K562 (cell line): Measurements from ENCODE around the gene TRMT2A. TPM values are rescaled to one million over a fixed set of nuclear protein-coding genes. Genes with fewer than 3 reads are reported as not detected.
A peak's percentile ranks its signal among the peaks of the same experiment; 100 is the strongest.

Experiments
- ATAC-seq: fragments of 200-7000 bp; cut with Tn5 transposase; 3 replicates; pipeline ENCODE4 v1.9.1; 2020; ENCODE audit warnings: moderate library complexity
- BruUV-seq: library from RNA; stranded (reverse); fragments of 400-500 nt; replicated peaks from 2 replicates; lab custom pipeline; 2021; lab: Mats Ljungman, UMichigan
- CTCF ChIA-PET: fragments of 300-600 bp; formaldehyde crosslinking; extraction: SDS; loops from one replicate; lab custom pipeline; 2021; ENCODE audit warnings: low intra/inter-chr PET ratio; lab: Yijun Ruan, JAX
- POLR2A ChIA-PET: fragments of 300-600, 350-650 bp; sonication (Branson Sonifier 250); formaldehyde crosslinking; extraction: SDS; loops from one replicate; lab custom pipeline; 2021; ENCODE audit warnings: antibody characterized with exemption, inconsistent platforms; lab: Yijun Ruan, JAX
- DNase-seq, 4 experiments: peaks; one replicate each; pipeline versions ENCODE4 v3.0.0 to v3.0.0-alpha.2; 2011 to 2018; ENCODE audit warnings: low spot score in 3 of 4, mixed read lengths in 3 of 4; ENCODE audit errors: extremely low read depth in 1 of 4
- FAIRE-seq: peaks from 2 replicates; lab custom pipeline; 2011; peaks lifted over from hg19 to GRCh38; lab: Jason Lieb, UNC
- H2AFZ ChIP-seq: 2 replicates; pipeline ENCODE4 v1.6.0; 2011; ENCODE audit warnings: low read depth, low read length, control low read depth, inconsistent platforms
- H3K27ac ChIP-seq: fragments of 200-600 bp; 3 replicates; pipeline ENCODE4 v1.8.0; 2011; ENCODE audit warnings: low read depth, mild to moderate bottlenecking, control low read depth, inconsistent platforms, low read length, moderate library complexity, mixed read lengths; ENCODE audit errors: extremely low read depth
- H3K27me3 ChIP-seq, 2 experiments: fragments of 300-600 bp in 1 of 2; 2 replicates in 1 of 2; 3 replicates in 1 of 2; pipeline versions ENCODE4 v1.6.0 to v1.8.0; 2011; ENCODE audit warnings: inconsistent platforms in 2 of 2, low read length in 2 of 2, mild to moderate bottlenecking in 1 of 2, mixed read lengths in 1 of 2, moderate library complexity in 1 of 2; ENCODE audit not compliant: control insufficient read depth in 2 of 2, insufficient read depth in 2 of 2
- H3K36me3 ChIP-seq: fragments of 300-600 bp; 3 replicates; pipeline ENCODE4 v1.8.0; 2011; ENCODE audit warnings: mild to moderate bottlenecking, low read length, inconsistent platforms; ENCODE audit not compliant: control insufficient read depth, insufficient read depth
- H3K4me1 ChIP-seq, 2 experiments: fragments of 200-600 bp in 1 of 2; replicated peaks in 1 of 2; 2 replicates in 1 of 2; 3 replicates in 1 of 2; pipeline versions ENCODE4 v1.5.1 to v1.8.0; 2011; ENCODE audit warnings: inconsistent platforms in 2 of 2, low read length in 2 of 2, mild to moderate bottlenecking in 1 of 2, mixed read lengths in 1 of 2, moderate library complexity in 1 of 2; ENCODE audit not compliant: control insufficient read depth in 2 of 2, insufficient read depth in 2 of 2
- H3K4me2 ChIP-seq: 2 replicates; pipeline ENCODE4 v1.6.1; 2011; ENCODE audit warnings: low read length, control low read depth, inconsistent platforms, mixed read lengths; ENCODE audit not compliant: insufficient read depth
- H3K4me3 ChIP-seq: fragments of 200-600 bp; sonication (generic), shearing (Covaris generic); 2 replicates; pipeline ENCODE4 v1.5.1; 2016; ENCODE audit warnings: control low read depth, inconsistent platforms
- H3K79me2 ChIP-seq: fragments of 200-600 bp; 3 replicates; pipeline ENCODE4 v1.8.0; 2011; ENCODE audit warnings: low read length, inconsistent platforms; ENCODE audit not compliant: control insufficient read depth, insufficient read depth
- H3K9ac ChIP-seq, 2 experiments: 2 replicates each; pipeline versions ENCODE4 v1.6.0 to v1.6.1; 2011; ENCODE audit warnings: low read depth in 2 of 2, low read length in 2 of 2, control low read depth in 1 of 2, inconsistent platforms in 1 of 2, mild to moderate bottlenecking in 1 of 2, mixed read lengths in 1 of 2; ENCODE audit not compliant: insufficient read depth in 1 of 2
- H3K9me1 ChIP-seq: one replicate; pipeline ENCODE4 v1.6.0; 2011; ENCODE audit warnings: inconsistent platforms, mild to moderate bottlenecking, low read length, moderate library complexity; ENCODE audit not compliant: control insufficient read depth, insufficient read depth
- H3K9me3 ChIP-seq: replicated peaks from 2 replicates; pipeline ENCODE4 v1.5.1; 2011; ENCODE audit warnings: low read depth, low read length, inconsistent platforms; ENCODE audit not compliant: control insufficient read depth, insufficient read depth
- H4K20me1 ChIP-seq: replicated peaks from 2 replicates; pipeline ENCODE4 v1.6.1; 2011; ENCODE audit warnings: low read length, inconsistent platforms, mixed read lengths; ENCODE audit not compliant: control insufficient read depth, insufficient read depth
- ARID1B ChIP-seq: fragments of 450-650 bp; IDR thresholded peaks from 2 replicates; pipeline ENCODE4 v1.6.1; 2016; ENCODE audit warnings: antibody characterized with exemption, mild to moderate bottlenecking, inconsistent platforms
- FOXA1 ChIP-seq: fragments of 450-650 bp; IDR thresholded peaks from 2 replicates; pipeline ENCODE4 v1.6.1; 2016; ENCODE audit warnings: mild to moderate bottlenecking, borderline replicate concordance
- GTF2F1 ChIP-seq: IDR thresholded peaks from 2 replicates; pipeline ENCODE4 v1.6.1; 2011; ENCODE audit warnings: low read depth, low read length, improper control_type of control experiment
- HES1 ChIP-seq: fragments of 450-650 bp; IDR thresholded peaks from 2 replicates; pipeline ENCODE4 v1.6.1; 2016; ENCODE audit warnings: low read depth, mild to moderate bottlenecking, moderate library complexity
- HMGN3 ChIP-seq: IDR thresholded peaks from 2 replicates; pipeline ENCODE4 v1.6.1; 2011; ENCODE audit warnings: borderline replicate concordance, low read depth, mild to moderate bottlenecking, mixed read lengths, low read length; ENCODE audit not compliant: insufficient read length; ENCODE audit errors: extremely low read depth
- KLF16 ChIP-seq: IDR thresholded peaks from 2 replicates; pipeline ENCODE4 v1.6.1; 2016; ENCODE audit warnings: antibody characterized with exemption
- PHB ChIP-seq: fragments of 250-450 bp; sonication (Bioruptor Pico); IDR thresholded peaks from 2 replicates; pipeline ENCODE4 v1.5.0; 2021
- POLR2A ChIP-seq: fragments of 450-650 bp; conservative IDR thresholded peaks from 2 replicates; pipeline ENCODE4 v1.6.1; 2016
- POLR2AphosphoS5 ChIP-seq: IDR thresholded peaks from 2 replicates; pipeline ENCODE4 v1.6.1; 2011; ENCODE audit warnings: mild to moderate bottlenecking, low read depth, low read length, moderate library complexity; ENCODE audit not compliant: control insufficient read depth, insufficient read depth
- POLR2B ChIP-seq: fragments of 450-650 bp; IDR thresholded peaks from 2 replicates; pipeline ENCODE4 v1.6.1; 2018; ENCODE audit warnings: low read depth; ENCODE audit not compliant: partially characterized antibody
- POLR2G ChIP-seq: fragments of 200-400 bp; formaldehyde crosslinking; IDR thresholded peaks from 2 replicates; pipeline ENCODE4 v1.6.1; 2017; ENCODE audit warnings: low read depth, mild to moderate bottlenecking, antibody characterized with exemption, low read length, moderate library complexity
- TCF7L2 ChIP-seq: fragments of 150-350 bp; IDR thresholded peaks from 2 replicates; pipeline ENCODE4 v1.6.1; 2016; ENCODE audit warnings: low read depth, mild to moderate bottlenecking, low read length, moderate library complexity
- WHSC1 ChIP-seq: IDR thresholded peaks from one replicate; pipeline ENCODE4 v1.6.1; 2012; ENCODE audit warnings: low read length, control low read depth, inconsistent platforms
- WGBS: fragments of 100-300 bp; shearing (Covaris generic); methylation state at CpG from one replicate; pipeline ENCODE4 v1.1.6; 2016; ENCODE audit warnings: low coverage, mixed read lengths; ENCODE audit not compliant: insufficient coverage; ENCODE audit errors: missing lambda C conversion rate; 5-methylcytosine and 5-hydroxymethylcytosine counted together
- in situ Hi-C: fragments of 300-500 bp; cut with MboI; formaldehyde crosslinking; loops from 4 replicates; pipeline ENCODE4 v1.15.0; 2018; ENCODE audit warnings: inconsistent platforms, mixed read lengths
- intact Hi-C: fragments of 100-400 bp; cut with micrococcal nuclease; formaldehyde crosslinking; loops from 2 replicates; pipeline ENCODE4 v1.14.2; 2022
- polyA plus RNA-seq, 8 experiments: library from polyadenylated mRNA; depleted of rRNA in 4 of 8; stranded (reverse) in 5 of 8; unstranded in 3 of 8; fragments of >200 nt; fragmentation: Nextera tagmentation in 2 of 8; fragmentation: Illumina TruSeq in 1 of 8; extraction: Ambion mirVana in 2 of 8; extraction: Trizol in 1 of 8; gene quantifications; 2 replicates each; pipeline versions ENCODE4 v1.2.1 to v1.2.3, GENCODE V29; 2011 to 2014; ENCODE audit warnings: inconsistent platforms in 1 of 8, missing spikeins in 1 of 8
- total RNA-seq, 7 experiments: library from RNA; depleted of rRNA in 6 of 7; stranded (reverse); fragments of >200 nt in 6 of 7; fragmentation: Illumina TruSeq in 2 of 7; extraction: Trizol in 2 of 7; gene quantifications; 2 replicates each; pipeline versions ENCODE4 v1.2.1 to v1.2.3, GENCODE V29; 2011 to 2021; ENCODE audit warnings: low replicate concordance in 1 of 7
- TF ChIP-seq, protein P1 (sequence below): fragments of 250-450 bp; sonication (Bioruptor Pico); IDR thresholded peaks from 2 replicates; pipeline ENCODE4 v1.4.0; 2020
- TF ChIP-seq, protein P2 (sequence below): sonication (generic); formaldehyde crosslinking; IDR thresholded peaks from 2 replicates; pipeline ENCODE4 v1.8.1; 2023; ENCODE audit warnings: mild to moderate bottlenecking, missing genetic modification reagents
- TF ChIP-seq, protein P3 (sequence below), 2 experiments: fragments of 450-650 bp in 1 of 2; sonication (generic) in 1 of 2; formaldehyde crosslinking in 1 of 2; IDR thresholded peaks in 1 of 2; conservative IDR thresholded peaks in 1 of 2; 2 replicates each; pipeline versions ENCODE4 v1.6.1 to v1.8.1; 2016 to 2023; ENCODE audit warnings: mild to moderate bottlenecking in 2 of 2, moderate library complexity in 2 of 2, inconsistent platforms in 1 of 2, missing genetic modification reagents in 1 of 2

Gene TRMT2A
- total and polyA plus RNA-seq, 9 of the 15 experiments (the other 6 are each of a cell fraction or from before 2014, with no cell fraction given), result 1.6 to 265 (median 140) TPM

- DNase-seq, result no peak
Measured at GRCh38 chr22:20065896-20066616, 51.0 kb downstream of the TRMT2A start.

More at GRCh38 chr22:20065896-20066616, 51.0 kb downstream of the TRMT2A start:
- in situ Hi-C loops, result no loop called here
- FAIRE-seq (no peak), ATAC-seq (peak; percentile 8)
- CTCF ChIA-PET, result no interaction called here
- peaks cover 16 to 55% of the 10 kb centered on the region in 2 experiments for H3K4me1 ChIP-seq
- H3K36me3 ChIP-seq, result peaks cover 40% of the 10 kb centered on the region
- peak overlapping the region in 1 of 2 experiments; percentile 83; a peak in 2 of 4 replicates for H3K9ac ChIP-seq
- no peak overlapping the region for H3K4me3 ChIP-seq
- no peaks in the 10 kb centered on the region for H3K27me3 ChIP-seq
- intact Hi-C loops, result no loop called here
- no peaks in the 10 kb centered on the region for H3K9me3 ChIP-seq
- no peak overlapping the region for H3K27ac ChIP-seq
- TF ChIP-seq HES1, result no peak
- TF ChIP-seq POLR2A, result peak; percentile 53
- TF ChIP-seq, protein P1, sequence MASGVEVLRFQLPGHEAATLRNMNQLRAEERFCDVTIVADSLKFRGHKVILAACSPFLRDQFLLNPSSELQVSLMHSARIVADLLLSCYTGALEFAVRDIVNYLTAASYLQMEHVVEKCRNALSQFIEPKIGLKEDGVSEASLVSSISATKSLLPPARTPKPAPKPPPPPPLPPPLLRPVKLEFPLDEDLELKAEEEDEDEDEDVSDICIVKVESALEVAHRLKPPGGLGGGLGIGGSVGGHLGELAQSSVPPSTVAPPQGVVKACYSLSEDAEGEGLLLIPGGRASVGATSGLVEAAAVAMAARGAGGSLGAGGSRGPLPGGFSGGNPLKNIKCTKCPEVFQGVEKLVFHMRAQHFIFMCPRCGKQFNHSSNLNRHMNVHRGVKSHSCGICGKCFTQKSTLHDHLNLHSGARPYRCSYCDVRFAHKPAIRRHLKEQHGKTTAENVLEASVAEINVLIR (CRISPR knock-in tag), result no peak
- TF ChIP-seq ARID1B, result no peak
- peak; percentile 94 for TF ChIP-seq WHSC1
- 0 out of 2 replicates have a peak, but pooled peaks have one; percentile 62 for TF ChIP-seq PHB (CRISPR knock-in tag)
- TF ChIP-seq KLF16, result no peak
- TF ChIP-seq POLR2G, result peak; percentile 66
- TF ChIP-seq TCF7L2, result 0 out of 2 replicates have a peak, but pooled peaks have one; percentile 2
- TF ChIP-seq POLR2B, result peak; percentile 32
- TF ChIP-seq POLR2AphosphoS5, result peak; percentile 24; the same call in 1 of the 2 replicates
- TF ChIP-seq, protein P2, sequence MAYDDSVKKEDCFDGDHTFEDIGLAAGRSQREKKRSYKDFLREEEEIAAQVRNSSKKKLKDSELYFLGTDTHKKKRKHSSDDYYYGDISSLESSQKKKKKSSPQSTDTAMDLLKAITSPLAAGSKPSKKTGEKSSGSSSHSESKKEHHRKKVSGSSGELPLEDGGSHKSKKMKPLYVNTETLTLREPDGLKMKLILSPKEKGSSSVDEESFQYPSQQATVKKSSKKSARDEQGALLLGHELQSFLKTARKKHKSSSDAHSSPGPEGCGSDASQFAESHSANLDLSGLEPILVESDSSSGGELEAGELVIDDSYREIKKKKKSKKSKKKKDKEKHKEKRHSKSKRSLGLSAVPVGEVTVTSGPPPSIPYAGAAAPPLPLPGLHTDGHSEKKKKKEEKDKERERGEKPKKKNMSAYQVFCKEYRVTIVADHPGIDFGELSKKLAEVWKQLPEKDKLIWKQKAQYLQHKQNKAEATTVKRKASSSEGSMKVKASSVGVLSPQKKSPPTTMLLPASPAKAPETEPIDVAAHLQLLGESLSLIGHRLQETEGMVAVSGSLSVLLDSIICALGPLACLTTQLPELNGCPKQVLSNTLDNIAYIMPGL (CRISPR knock-in tag), result 0 out of 2 replicates have a peak, but pooled peaks have one; percentile 44
- TF ChIP-seq, protein P3, sequence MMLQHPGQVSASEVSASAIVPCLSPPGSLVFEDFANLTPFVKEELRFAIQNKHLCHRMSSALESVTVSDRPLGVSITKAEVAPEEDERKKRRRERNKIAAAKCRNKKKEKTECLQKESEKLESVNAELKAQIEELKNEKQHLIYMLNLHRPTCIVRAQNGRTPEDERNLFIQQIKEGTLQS (IDR thresholded peaks at IDR 0.05), result no peak
- TF ChIP-seq, protein P3 (CRISPR knock-in tag; conservative IDR thresholded peaks at IDR 0.05), result peak; percentile 57; the same call in 1 of the 2 replicates
- peak; percentile 53 for TF ChIP-seq HMGN3
- TF ChIP-seq FOXA1, result no peak
- TF ChIP-seq GTF2F1, result 0 out of 2 replicates have a peak, but pooled peaks have one; percentile 14
- TF ChIP-seq, all 486 proteins: peak for 11
- Histone ChIP-seq H2AFZ (no peak overlapping the region), H3K4me2 (no peak overlapping the region), H3K9me1 (peaks cover 9% of the 10 kb centered on the region), H3K79me2 (peaks cover 4% of the 10 kb centered on the region; the same call in 1 of the 3 replicates), H4K20me1 (peaks cover 15% of the 10 kb centered on the region; the same call in 1 of the 2 replicates)
- POLR2A ChIA-PET, result interaction anchor here (0.6 to 1.4 kb wide), 4 partner anchors 9 to 81 kb away, joined by 3 to 6 read pairs (median 4); no protein-coding TSS in a partner anchor
- WGBS, result 74% methylated on average over 14 of the region's 14 CpGs
- no TSS peak for BruUV-seq
